ENCODE results near the gene TPGS1.

Gene TPGS1

DNA sequence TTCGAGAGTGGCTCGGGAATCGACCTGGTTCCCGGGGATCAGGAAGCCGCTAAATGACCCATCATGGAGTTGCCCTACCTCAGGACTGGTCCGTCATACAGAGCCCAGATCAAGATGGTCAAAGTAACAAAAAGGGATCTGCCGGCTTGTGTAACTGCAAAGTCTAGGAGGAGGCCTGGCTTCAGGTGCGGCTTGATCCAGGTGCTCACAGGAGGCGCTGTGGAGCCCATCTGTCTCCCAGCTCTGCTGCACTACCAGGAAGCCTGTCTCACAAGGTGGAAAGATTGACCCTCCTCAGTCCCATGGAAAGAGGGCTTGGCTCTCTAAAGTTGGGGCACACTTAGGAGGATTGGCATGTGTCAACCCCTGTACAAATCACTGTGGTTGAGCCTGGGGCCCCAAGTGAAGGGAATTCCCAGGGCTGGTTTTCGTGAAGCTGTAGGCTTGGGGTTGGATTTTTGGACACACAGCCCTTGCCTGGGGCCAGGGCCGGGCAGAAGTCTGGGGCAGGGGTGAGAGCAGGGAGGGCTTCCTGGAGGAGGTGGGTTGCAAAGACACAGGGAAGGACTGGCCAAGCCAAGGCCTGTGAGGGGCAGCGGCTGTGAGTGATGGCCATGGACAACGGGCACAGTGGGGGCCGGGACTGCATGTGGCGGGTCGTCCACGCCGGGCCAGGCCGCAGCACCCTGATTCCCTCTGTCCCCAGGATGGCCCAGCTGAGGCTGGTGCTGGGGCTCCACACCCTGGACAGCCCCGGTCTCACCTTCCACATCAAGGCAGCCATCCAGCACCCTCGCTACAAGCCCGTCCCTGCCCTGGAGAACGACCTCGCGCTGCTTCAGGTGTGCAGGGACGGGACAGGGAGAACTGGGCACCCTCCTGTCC is 40.8 kb downstream of the TPGS1 start:
- in situ Hi-C loops (cut with HindIII; ENCODE audit: low sequenced_read_pairs) = no loop called here
- DNase-seq (ENCODE audit: low read depth) = no peak
- TF ChIP-seq CTCF (IDR thresholded peaks at IDR 0.05; ENCODE audit: low read depth, low read length, missing control alignments) = no peak
- no peak overlapping the region for H3K4me3 ChIP-seq (ENCODE audit: low read depth, low read length)

- in situ Hi-C loops (cut with HindIII; ENCODE audit: low sequenced_read_pairs) = no loop called here
- no peak overlapping the region for H3K4me3 ChIP-seq (ENCODE audit: low read depth, low read length)
- no peak for TF ChIP-seq CTCF (IDR thresholded peaks at IDR 0.05; ENCODE audit: low read depth, low read length, missing control alignments)
- no peak for DNase-seq (ENCODE audit: low read depth)
Observed at GRCh38 chr19:548886-549830, 41.9 kb downstream of the TPGS1 start.

GRCh38 chr19:554817-555216 is 47.5 kb downstream of the TPGS1 start:
- no peak for TF ChIP-seq CTCF (IDR thresholded peaks at IDR 0.05; ENCODE audit: low read depth, low read length, missing control alignments)
- no peak overlapping the region for H3K4me3 ChIP-seq (ENCODE audit: low read depth, low read length)
- DNase-seq (ENCODE audit: low read depth) = no peak
- in situ Hi-C loops (cut with HindIII; ENCODE audit: low sequenced_read_pairs) = no loop called here

DNA sequence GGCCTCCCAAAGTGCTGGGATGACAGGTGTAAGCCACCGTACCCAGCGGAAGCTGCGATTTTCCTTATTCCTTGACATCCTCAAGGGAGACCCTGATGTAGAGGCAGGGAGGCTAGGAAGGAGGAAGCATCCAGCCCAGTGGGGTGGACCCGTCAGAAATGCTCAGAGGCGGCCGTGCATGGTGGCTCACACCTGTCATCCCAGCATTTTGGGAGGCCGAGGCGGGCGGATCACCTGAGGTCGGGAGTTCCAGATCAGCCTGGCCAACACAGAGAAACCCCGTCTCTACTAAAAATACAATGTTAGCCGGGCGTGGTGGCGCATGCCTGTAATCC is 48.1 kb downstream of the TPGS1 start:
- DNase-seq (ENCODE audit: low read depth) = no peak
- in situ Hi-C loops (cut with HindIII; ENCODE audit: low sequenced_read_pairs) = no loop called here
- TF ChIP-seq CTCF (IDR thresholded peaks at IDR 0.05; ENCODE audit: low read depth, low read length, missing control alignments) = no peak
- H3K4me3 ChIP-seq (ENCODE audit: low read depth, low read length) = no peak overlapping the region

GRCh38 chr19:556611-557382 is 49.5 kb downstream of the TPGS1 start:
- no peak overlapping the region for H3K4me3 ChIP-seq (ENCODE audit: low read depth, low read length)
- DNase-seq (ENCODE audit: low read depth) = no peak
- in situ Hi-C loops (cut with HindIII; ENCODE audit: low sequenced_read_pairs) = no loop called here
- no peak for TF ChIP-seq CTCF (IDR thresholded peaks at IDR 0.05; ENCODE audit: low read depth, low read length, missing control alignments)

Measured in astrocyte of the cerebellum (primary cell).